Amygdala (tissue), 56 donors: ENCODE data around the gene SIT1.
"Not testable (repeated sequence)": the region's sequence is repeated elsewhere in the genome, so short reads cannot be mapped to it uniquely, and the experiment has no call there.

Experiments used
- DNase-seq, 56 donors: peaks; one replicate each; lab custom pipeline; 2025; lab: John Stamatoyannopoulos, UW

Gene SIT1

GRCh38 chr9:35662437-35662836 lies 11.7 kb upstream of the SIT1 start:
- no peak for DNase-seq

GRCh38 chr9:35661756-35662350 lies 11.1 kb upstream of the SIT1 start:
- DNase-seq = no peak

- peak in 5 of 56 donors; percentile 5 to 32 (median 10) for DNase-seq
Observed at GRCh38 chr9:35660966-35661415, 10.3 kb upstream of the SIT1 start.

GRCh38 chr9:35659340-35659739 lies 8.6 kb upstream of the SIT1 start:
- DNase-seq = no peak

- DNase-seq = peak in 4 of 56 donors; percentile 12 to 29 (median 24)
Observed at GRCh38 chr9:35658968-35659220, 8.2 kb upstream of the SIT1 start.

GRCh38 chr9:35658137-35658967 lies 7.6 kb upstream of the SIT1 start, which contains the start of gene CCDC107:
CCDC107 (plus strand) TSS chr9:35658292; CDS start chr9:35658380, 88 bp downstream.
- DNase-seq = peak; percentile 14 to 91 (median 75)

GRCh38 chr9:35657546-35658136 lies 6.9 kb upstream of the SIT1 start, which contains the start of gene RMRP:
RMRP (minus strand) TSS chr9:35658019.
- peak; percentile 43 to 99 (median 94) for DNase-seq

GRCh38 chr9:35656831-35657545 lies 6.3 kb upstream of the SIT1 start:
- peak in 6 of 56 donors; percentile 27 to 82 (median 54) for DNase-seq

GRCh38 chr9:35656348-35656747 lies 5.6 kb upstream of the SIT1 start:
- DNase-seq = no peak

GRCh38 chr9:35653611-35654010 lies 2.9 kb upstream of the SIT1 start:
- no peak for DNase-seq

GRCh38 chr9:35652829-35653209 lies 2.1 kb upstream of the SIT1 start:
- DNase-seq = no peak

GRCh38 chr9:35651956-35652828 lies 1.5 kb upstream of the SIT1 start:
- no peak for DNase-seq

- DNase-seq = peak in 4 of 56 donors; percentile 8 to 49 (median 15)
Observed at GRCh38 chr9:35649431-35650340, 1.0 kb downstream of the SIT1 start.

- DNase-seq = peak; percentile 20 to 93 (median 82)
Observed at GRCh38 chr9:35646533-35647265, 4.0 kb downstream of the SIT1 start.

GRCh38 chr9:35646153-35646532 lies 4.6 kb downstream of the SIT1 start:
- DNase-seq = peak in 6 of 56 donors; percentile 32 to 53 (median 44)

GRCh38 chr9:35645736-35646135 lies 5.0 kb downstream of the SIT1 start:
- DNase-seq = not testable (repeated sequence)

GRCh38 chr9:35643046-35643445 lies 7.7 kb downstream of the SIT1 start:
- DNase-seq = no peak

- DNase-seq = not testable (repeated sequence)
Observed at GRCh38 chr9:35641478-35641877, 9.3 kb downstream of the SIT1 start.
